ENCODE results near the gene KRTAP2-3. TPM values are rescaled to one million over a fixed set of nuclear protein-coding genes. Genes with fewer than 3 reads are reported as not detected.
"Not testable (repeated sequence)": the region's sequence is repeated elsewhere in the genome, so short reads cannot be mapped to it uniquely, and the experiment has no call there.

The KRTAP2-3 gene
- total and polyA plus RNA-seq, 4 donors, result not detected

DNA sequence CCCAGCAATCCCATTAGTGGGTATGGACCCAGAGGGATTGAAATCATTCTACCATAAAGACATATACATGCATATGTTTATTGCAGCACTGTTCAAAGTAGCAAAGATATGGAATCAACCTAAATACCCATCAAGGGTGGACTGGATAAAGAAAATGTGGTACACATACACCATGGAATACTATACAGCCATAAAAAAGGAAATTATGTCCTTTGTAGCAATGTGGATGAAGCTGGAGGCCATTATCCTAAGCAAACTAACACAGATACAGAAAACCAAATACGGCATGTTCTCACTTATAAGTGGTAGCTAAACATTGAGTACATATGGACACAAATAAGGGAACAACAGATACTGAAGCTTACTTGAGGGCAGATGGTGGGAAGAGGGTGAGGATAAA is 2.4 kb downstream of the KRTAP2-3 start:
- Histone ChIP-seq H3K27ac (ENCODE audit: low read depth, low read length) (no peak overlapping the region), H3K36me3 (ENCODE audit: control insufficient read depth, insufficient read depth, low read length) (no peaks in the 10 kb centered on the region), H3K9me3 (ENCODE audit: control insufficient read depth, insufficient read depth, low read length) (no peaks in the 10 kb centered on the region), H3K4me1 (ENCODE audit: control insufficient read depth, insufficient read depth, low read length) (no peaks in the 10 kb centered on the region), H3K4me3 (ENCODE audit: low read depth, low read length) (no peak overlapping the region), H3K27me3 (ENCODE audit: control insufficient read depth, insufficient read depth, low read length) (no peaks in the 10 kb centered on the region)
- WGBS (ENCODE audit: insufficient coverage), result no CpG with 5 or more reads among the region's 1 CpG
- no peak for DNase-seq (ENCODE audit: low read depth in 4 of 6, low spot score in 6 of 6)

DNA sequence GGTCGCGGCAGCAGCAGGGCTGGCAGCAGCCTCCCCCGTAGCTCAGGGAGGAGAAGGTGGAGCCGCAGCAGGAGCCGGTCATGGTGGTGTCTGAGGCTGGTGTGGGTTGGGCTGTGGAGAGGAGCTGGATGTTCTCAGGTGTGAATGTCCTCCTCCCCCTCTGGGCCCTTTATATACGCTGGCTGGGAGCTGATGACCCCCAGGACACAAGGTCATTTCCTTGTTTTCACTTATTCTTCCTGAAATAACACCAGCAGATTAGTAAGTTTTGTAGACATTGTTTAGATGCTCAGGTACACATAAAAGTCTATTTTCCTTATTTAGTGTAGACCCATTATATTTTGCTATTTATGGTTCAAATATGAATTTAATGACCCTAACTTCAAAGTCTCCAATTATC is 4.8 kb downstream of the KRTAP2-3 start, which contains the start of gene KRTAP2-2:
TSS of gene KRTAP2-2 (minus strand) at position 101 of the 400 bp plus-strand sequence. CDS start at position 82, 19 bp downstream.
- not testable (repeated sequence) for H3K4me1 ChIP-seq (ENCODE audit: control insufficient read depth, insufficient read depth, low read length); H3K27me3 ChIP-seq (ENCODE audit: control insufficient read depth, insufficient read depth, low read length); H3K9me3 ChIP-seq (ENCODE audit: control insufficient read depth, insufficient read depth, low read length); H3K36me3 ChIP-seq (ENCODE audit: control insufficient read depth, insufficient read depth, low read length); H3K4me3 ChIP-seq (ENCODE audit: low read depth, low read length); H3K27ac ChIP-seq (ENCODE audit: low read depth, low read length); DNase-seq (ENCODE audit: low read depth in 4 of 6, low spot score in 6 of 6)
- no CpG with 5 or more reads among the region's 6 CpGs for WGBS (ENCODE audit: insufficient coverage)

DNA sequence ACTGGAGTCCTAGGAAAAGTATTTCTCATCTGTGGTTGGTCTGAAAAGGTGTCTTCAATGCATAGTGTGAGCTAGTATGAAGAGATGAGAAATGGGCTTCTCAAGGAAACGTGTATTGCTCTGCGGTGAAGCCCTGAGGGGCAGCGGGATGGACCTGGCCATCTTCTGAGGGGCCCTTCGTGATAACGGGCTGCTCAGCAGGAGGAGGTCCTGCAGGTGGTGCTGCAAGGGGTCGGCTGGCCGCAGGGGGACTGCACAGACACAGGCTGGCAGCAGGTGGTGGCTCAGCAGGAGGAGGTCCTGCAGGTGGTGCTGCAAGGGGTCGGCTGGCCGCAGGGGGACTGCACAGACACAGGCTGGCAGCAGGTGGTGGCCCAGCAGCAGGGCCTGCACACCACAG is 5.4 kb downstream of the KRTAP2-3 start:
- DNase-seq (ENCODE audit: low read depth in 4 of 6, low spot score in 6 of 6); H3K4me1 ChIP-seq (ENCODE audit: control insufficient read depth, insufficient read depth, low read length); H3K4me3 ChIP-seq (ENCODE audit: low read depth, low read length); H3K27me3 ChIP-seq (ENCODE audit: control insufficient read depth, insufficient read depth, low read length); H3K27ac ChIP-seq (ENCODE audit: low read depth, low read length); H3K9me3 ChIP-seq (ENCODE audit: control insufficient read depth, insufficient read depth, low read length); H3K36me3 ChIP-seq (ENCODE audit: control insufficient read depth, insufficient read depth, low read length): not testable (repeated sequence)
- WGBS (ENCODE audit: insufficient coverage), result 77% methylated on average over 7 of the region's 9 CpGs

- Histone ChIP-seq H3K9me3 (ENCODE audit: control insufficient read depth, insufficient read depth, low read length) (no peaks in the 10 kb centered on the region), H3K36me3 (ENCODE audit: control insufficient read depth, insufficient read depth, low read length) (no peaks in the 10 kb centered on the region), H3K27me3 (ENCODE audit: control insufficient read depth, insufficient read depth, low read length) (no peaks in the 10 kb centered on the region), H3K4me3 (ENCODE audit: low read depth, low read length) (no peak overlapping the region), H3K4me1 (ENCODE audit: control insufficient read depth, insufficient read depth, low read length) (no peaks in the 10 kb centered on the region), H3K27ac (ENCODE audit: low read depth, low read length) (no peak overlapping the region)
- 90% methylated on average over 3 of the region's 4 CpGs for WGBS (ENCODE audit: insufficient coverage)
- DNase-seq (ENCODE audit: low read depth in 4 of 6, low spot score in 6 of 6), result no peak
Measured at GRCh38 chr17:41054025-41054424, 5.9 kb downstream of the KRTAP2-3 start.

DNA sequence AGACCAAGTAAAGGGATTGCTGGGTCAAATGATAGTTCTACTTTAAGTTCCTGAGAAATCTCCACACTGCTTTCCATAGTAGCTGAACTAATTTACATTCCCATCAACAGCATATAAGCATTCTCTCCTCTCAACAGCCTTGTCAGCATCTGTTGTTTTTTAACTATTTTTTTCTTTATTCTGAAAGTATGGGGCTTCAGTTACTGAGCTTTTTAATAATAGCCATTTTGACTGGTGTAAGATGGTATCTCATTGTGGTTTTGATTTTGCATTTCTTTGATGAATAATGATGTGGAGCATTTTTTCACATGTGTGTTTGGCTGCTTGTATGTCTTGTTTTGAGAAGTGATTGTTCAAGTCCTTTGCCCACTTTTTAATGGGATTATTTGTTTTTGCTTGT is 7.3 kb downstream of the KRTAP2-3 start:
- no peak for DNase-seq (ENCODE audit: low read depth in 4 of 6, low spot score in 6 of 6)

DNA sequence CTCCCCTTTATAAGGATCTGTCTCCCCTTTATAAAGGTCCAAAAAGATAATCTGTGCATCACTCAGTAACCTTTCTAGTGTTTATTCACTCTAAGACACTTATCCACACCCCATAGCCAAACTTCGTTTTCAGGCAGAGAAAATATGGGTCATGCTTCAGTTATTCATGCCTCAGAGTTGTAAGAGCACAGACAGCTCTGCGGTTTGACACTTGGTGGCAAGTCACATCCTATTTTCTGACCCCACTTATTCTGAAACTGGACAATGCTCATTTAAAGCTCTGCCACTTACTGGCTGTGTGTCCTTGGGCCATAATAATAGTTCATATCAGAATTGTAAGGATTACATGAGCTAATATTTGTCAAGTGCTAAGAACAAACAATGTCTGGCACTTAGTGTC is 10.8 kb downstream of the KRTAP2-3 start:
- no peaks in the 10 kb centered on the region for H3K9me3 ChIP-seq (ENCODE audit: control insufficient read depth, insufficient read depth, low read length)
- no peaks in the 10 kb centered on the region for H3K36me3 ChIP-seq (ENCODE audit: control insufficient read depth, insufficient read depth, low read length)
- H3K27ac ChIP-seq (ENCODE audit: low read depth, low read length), result no peak overlapping the region
- DNase-seq (ENCODE audit: low read depth in 4 of 6, low spot score in 6 of 6), result no peak
- no peaks in the 10 kb centered on the region for H3K4me1 ChIP-seq (ENCODE audit: control insufficient read depth, insufficient read depth, low read length)
- WGBS (ENCODE audit: insufficient coverage), result 56% methylated on average over 2 of the region's 2 CpGs
- H3K4me3 ChIP-seq (ENCODE audit: low read depth, low read length), result no peak overlapping the region
- no peaks in the 10 kb centered on the region for H3K27me3 ChIP-seq (ENCODE audit: control insufficient read depth, insufficient read depth, low read length)

More for the DNA sequence above, 7.3 kb downstream of the KRTAP2-3 start:
- Histone ChIP-seq H3K9me3 (ENCODE audit: control insufficient read depth, insufficient read depth, low read length) (no peaks in the 10 kb centered on the region), H3K27ac (ENCODE audit: low read depth, low read length) (no peak overlapping the region), H3K4me3 (ENCODE audit: low read depth, low read length) (no peak overlapping the region), H3K4me1 (ENCODE audit: control insufficient read depth, insufficient read depth, low read length) (no peaks in the 10 kb centered on the region), H3K36me3 (ENCODE audit: control insufficient read depth, insufficient read depth, low read length) (no peaks in the 10 kb centered on the region), H3K27me3 (ENCODE audit: control insufficient read depth, insufficient read depth, low read length) (no peaks in the 10 kb centered on the region)

- DNase-seq (ENCODE audit: low read depth in 4 of 6, low spot score in 6 of 6), result peak in 1 of 6 donors; percentile 4
- WGBS (ENCODE audit: insufficient coverage), result 73% methylated on average over 3 of the region's 7 CpGs
- H3K36me3 ChIP-seq (ENCODE audit: control insufficient read depth, insufficient read depth, low read length), result no peaks in the 10 kb centered on the region
Measured at GRCh38 chr17:41048441-41048840, 11.5 kb downstream of the KRTAP2-3 start.

DNA sequence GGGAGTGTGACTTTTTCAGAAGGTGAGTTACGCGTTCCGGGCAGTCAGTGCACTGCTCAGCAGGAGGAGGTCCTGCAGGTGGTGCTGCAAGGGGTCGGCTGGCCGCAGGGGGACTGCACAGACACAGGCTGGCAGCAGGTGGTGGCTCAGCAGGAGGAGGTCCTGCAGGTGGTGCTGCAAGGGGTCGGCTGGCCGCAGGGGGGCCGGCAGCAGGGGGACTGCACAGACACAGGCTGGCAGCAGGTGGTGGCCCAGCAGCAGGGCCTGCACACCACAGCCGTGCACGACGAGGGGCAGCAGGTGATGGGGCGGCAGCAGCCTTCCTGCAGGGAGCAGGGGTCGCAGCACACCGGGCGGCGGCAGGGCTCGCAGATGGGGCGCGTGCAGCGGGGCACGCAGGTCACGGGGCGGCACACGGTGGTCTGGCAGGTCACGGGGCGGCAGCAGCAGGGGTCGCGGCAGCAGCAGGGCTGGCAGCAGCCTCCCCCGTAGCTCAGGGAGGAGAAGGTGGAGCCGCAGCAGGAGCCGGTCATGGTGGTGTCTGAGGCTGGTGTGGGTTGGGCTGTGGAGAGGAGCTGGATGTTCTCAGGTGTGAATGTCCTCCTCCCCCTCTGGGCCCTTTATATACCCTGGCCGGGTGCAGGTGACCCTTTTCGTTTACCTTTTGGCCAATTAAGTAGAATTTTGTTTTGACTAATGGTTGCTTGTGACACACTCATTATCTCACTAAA is 13.0 kb downstream of the KRTAP2-3 start, which contains the start of gene KRTAP2-1:
TSS of gene KRTAP2-1 (minus strand) at position 582 of the 731 bp plus-strand sequence. CDS start at position 533, 49 bp downstream.
- WGBS (ENCODE audit: insufficient coverage), result 44% methylated on average over 5 of the region's 33 CpGs
- not testable (repeated sequence) for H3K27me3 ChIP-seq (ENCODE audit: control insufficient read depth, insufficient read depth, low read length); H3K4me1 ChIP-seq (ENCODE audit: control insufficient read depth, insufficient read depth, low read length); H3K36me3 ChIP-seq (ENCODE audit: control insufficient read depth, insufficient read depth, low read length); DNase-seq (ENCODE audit: low read depth in 4 of 6, low spot score in 6 of 6); H3K4me3 ChIP-seq (ENCODE audit: low read depth, low read length); H3K27ac ChIP-seq (ENCODE audit: low read depth, low read length); H3K9me3 ChIP-seq (ENCODE audit: control insufficient read depth, insufficient read depth, low read length)

More at GRCh38 chr17:41048441-41048840, 11.5 kb downstream of the KRTAP2-3 start:
- Histone ChIP-seq H3K27ac (ENCODE audit: low read depth, low read length) (no peak overlapping the region), H3K4me1 (ENCODE audit: control insufficient read depth, insufficient read depth, low read length) (no peaks in the 10 kb centered on the region), H3K9me3 (ENCODE audit: control insufficient read depth, insufficient read depth, low read length) (no peaks in the 10 kb centered on the region), H3K27me3 (ENCODE audit: control insufficient read depth, insufficient read depth, low read length) (no peaks in the 10 kb centered on the region), H3K4me3 (ENCODE audit: low read depth, low read length) (no peak overlapping the region)

GRCh38 chr17:41042953-41043352 is 17.0 kb downstream of the KRTAP2-3 start:
- Histone ChIP-seq H3K4me3 (ENCODE audit: low read depth, low read length) (no peak overlapping the region), H3K9me3 (ENCODE audit: control insufficient read depth, insufficient read depth, low read length) (no peaks in the 10 kb centered on the region), H3K4me1 (ENCODE audit: control insufficient read depth, insufficient read depth, low read length) (no peaks in the 10 kb centered on the region), H3K36me3 (ENCODE audit: control insufficient read depth, insufficient read depth, low read length) (no peaks in the 10 kb centered on the region), H3K27me3 (ENCODE audit: control insufficient read depth, insufficient read depth, low read length) (no peaks in the 10 kb centered on the region), H3K27ac (ENCODE audit: low read depth, low read length) (no peak overlapping the region)
- no peak for DNase-seq (ENCODE audit: low read depth in 4 of 6, low spot score in 6 of 6)
- no CpG with 5 or more reads among the region's 1 CpG for WGBS (ENCODE audit: insufficient coverage)
